Natural killer cell (primary cell): ENCODE measurements around the gene PRR19. TPM values are rescaled to one million over a fixed set of nuclear protein-coding genes. Genes with fewer than 3 reads are reported as not detected.

ENCODE experiments used
- ATAC-seq, 3 donors: fragments of 150-1000 bp in 2 of 3; fragments of 200-7000 bp in 1 of 3; cut with Tn5 transposase; 1 replicate in 1 of 3; 2 replicates in 2 of 3; pipeline ENCODE4 v1.10.0; 2021; ENCODE audit warnings: mild to moderate bottlenecking in 2 of 3, moderate library complexity in 2 of 3
- DNase-seq, 2 donors: peaks; one replicate each; pipeline versions ENCODE4 v3.0.0 to v3.0.0-alpha.2; 2013 to 2021; ENCODE audit warnings: mixed read lengths in 1 of 2
- H3K27ac ChIP-seq: one replicate; pipeline ENCODE4 v1.5.1; 2013; ENCODE audit warnings: mild to moderate bottlenecking, low read length
- H3K27me3 ChIP-seq: one replicate; pipeline ENCODE4 v1.6.1; 2013; ENCODE audit warnings: low read length; ENCODE audit not compliant: control insufficient read depth, insufficient read depth
- H3K36me3 ChIP-seq: one replicate; pipeline ENCODE4 v1.6.1; 2013; ENCODE audit warnings: low read length; ENCODE audit not compliant: control insufficient read depth, insufficient read depth
- H3K4me1 ChIP-seq: one replicate; pipeline ENCODE4 v1.6.1; 2013; ENCODE audit warnings: low read length; ENCODE audit not compliant: control insufficient read depth, insufficient read depth
- H3K4me3 ChIP-seq: one replicate; pipeline ENCODE4 v1.5.1; 2013; ENCODE audit warnings: low read length
- H3K9me3 ChIP-seq: one replicate; pipeline ENCODE4 v1.6.1; 2013; ENCODE audit warnings: low read length; ENCODE audit not compliant: control insufficient read depth, insufficient read depth
- H3K27ac Mint-ChIP-seq, 2 donors: one replicate each; pipeline ENCODE4 v1.8.0; 2022; ENCODE audit warnings: mild to moderate bottlenecking in 2 of 2, mixed read lengths in 2 of 2, moderate library complexity in 1 of 2
- H3K27me3 Mint-ChIP-seq, 2 donors: one replicate each; pipeline ENCODE4 v1.8.0; 2022; ENCODE audit warnings: low read depth in 2 of 2, mixed read lengths in 2 of 2
- H3K36me3 Mint-ChIP-seq: one replicate; pipeline ENCODE4 v1.8.0; 2022; ENCODE audit warnings: mixed read lengths
- H3K4me1 Mint-ChIP-seq, 2 donors: one replicate each; pipeline ENCODE4 v1.8.0; 2022; ENCODE audit warnings: mixed read lengths in 2 of 2
- H3K4me3 Mint-ChIP-seq: one replicate; pipeline ENCODE4 v1.8.0; 2022; ENCODE audit warnings: mild to moderate bottlenecking, moderate library complexity, mixed read lengths
- H3K9me3 Mint-ChIP-seq, 2 donors: one replicate each; pipeline ENCODE4 v1.8.0; 2022; ENCODE audit warnings: mixed read lengths in 2 of 2
- CTCF ChIP-seq: fragments of 200-600 bp; IDR thresholded peaks from one replicate; pipeline ENCODE4 v1.8.0; 2022; ENCODE audit warnings: antibody characterized with exemption
- WGBS: methylation state at CpG from one replicate; pipeline ENCODE4 v1.1.7; 2013; ENCODE audit warnings: missing lambda C conversion rate; ENCODE audit not compliant: insufficient coverage; 5-methylcytosine and 5-hydroxymethylcytosine counted together
- intact Hi-C: fragments of 100-400 bp; cut with micrococcal nuclease; formaldehyde crosslinking; loops from one replicate; pipeline ENCODE4 v1.14.2; 2022
- total RNA-seq, 4 donors: library from RNA; stranded (reverse); fragments of 120-200 nt in 1 of 4; gene quantifications; one replicate each; pipeline versions ENCODE4 v1.2.3 to v1.2.4, GENCODE V29; 2013 to 2022

The PRR19 gene
- total RNA-seq, 3 donors from 2014 or later (not counting 1 experiment from before 2014, with no cell fraction given): not detected

GRCh38 chr19:42270346-42271044 lies 31.4 kb upstream of the PRR19 start:
- 6% methylated on average over 16 of the region's 18 CpGs for WGBS
- Mint-ChIP-seq H3K9me3 (no peaks in the 10 kb centered on the region), H3K27ac (no peak overlapping the region), H3K4me3 (peak overlapping the region; percentile 94), H3K27me3 (no peaks in the 10 kb centered on the region), H3K4me1 (peaks cover 8 to 10% of the 10 kb centered on the region in 2 donors), H3K36me3 (no peaks in the 10 kb centered on the region)
- no peak for TF ChIP-seq CTCF
- H3K9me3 ChIP-seq: no peaks in the 10 kb centered on the region
- no peaks in the 10 kb centered on the region for H3K27me3 ChIP-seq
- H3K4me3 ChIP-seq: peak overlapping the region; percentile 44
- intact Hi-C loops: no loop called here
- peaks cover 29% of the 10 kb centered on the region for H3K36me3 ChIP-seq
- peak in 1 of 3 donors; percentile 5 for ATAC-seq
- H3K27ac ChIP-seq: peak overlapping the region; percentile 96
- peaks cover 32% of the 10 kb centered on the region for H3K4me1 ChIP-seq
- DNase-seq: peak; percentile 70 to 90

GRCh38 chr19:42271045-42271419 lies 30.9 kb upstream of the PRR19 start:
- peak overlapping the region; percentile 96 for H3K27ac ChIP-seq
- no peaks in the 10 kb centered on the region for H3K9me3 ChIP-seq
- H3K4me3 ChIP-seq: peak overlapping the region; percentile 44
- H3K4me3 Mint-ChIP-seq: peak overlapping the region; percentile 58
- H3K36me3 Mint-ChIP-seq: no peaks in the 10 kb centered on the region
- no peaks in the 10 kb centered on the region for H3K9me3 Mint-ChIP-seq
- H3K27ac Mint-ChIP-seq: no peak overlapping the region
- TF ChIP-seq CTCF: no peak
- H3K4me1 ChIP-seq: peaks cover 37% of the 10 kb centered on the region
- intact Hi-C loops: no loop called here
- peaks cover 11 to 14% of the 10 kb centered on the region in 2 donors for H3K4me1 Mint-ChIP-seq
- DNase-seq (peak in 1 of 2 donors; percentile 16), ATAC-seq (no peak)
- no peaks in the 10 kb centered on the region for H3K27me3 ChIP-seq
- no peaks in the 10 kb centered on the region for H3K27me3 Mint-ChIP-seq
- H3K36me3 ChIP-seq: peaks cover 29% of the 10 kb centered on the region
- WGBS: 62% methylated on average over 3 of the region's 3 CpGs

- no peaks in the 10 kb centered on the region for H3K9me3 Mint-ChIP-seq
These were observed 29.9 kb upstream of the PRR19 start for GRCh38 chr19:42271861-42272534.

More at GRCh38 chr19:42271861-42272534, 29.9 kb upstream of the PRR19 start:
- Histone ChIP-seq H3K9me3 (no peaks in the 10 kb centered on the region), H3K27ac (no peak overlapping the region), H3K4me1 (peaks cover 45% of the 10 kb centered on the region), H3K36me3 (peaks cover 32% of the 10 kb centered on the region), H3K4me3 (no peak overlapping the region), H3K27me3 (no peaks in the 10 kb centered on the region)
- intact Hi-C loops: no loop called here
- ATAC-seq: no peak
- Mint-ChIP-seq H3K4me3 (no peak overlapping the region), H3K4me1 (peaks cover 16 to 19% of the 10 kb centered on the region in 2 donors), H3K27me3 (no peaks in the 10 kb centered on the region), H3K36me3 (no peaks in the 10 kb centered on the region), H3K27ac (no peak overlapping the region)
- DNase-seq: peak in 1 of 2 donors; percentile 15
- no peak for TF ChIP-seq CTCF
- 86% methylated on average over 35 of the region's 35 CpGs for WGBS
